ENCODE data around the gene SVEP1. TPM values are rescaled to one million over a fixed set of nuclear protein-coding genes. Genes with fewer than 3 reads are reported as not detected.

Gene SVEP1
- total and polyA plus RNA-seq, 2 of the 13 experiments (the other 11 are each of a cell fraction or from before 2014, with no cell fraction given): not detected

- no peak overlapping the region for H3K4me3 ChIP-seq (replicated peaks in 1 of 3; ENCODE audit: insufficient read depth in 1 of 3, low read depth in 2 of 3, low read length in 3 of 3)
- H3K9me3 ChIP-seq (ENCODE audit: low read length): no peaks in the 10 kb centered on the region
- in situ Hi-C loops (cut with HindIII; ENCODE audit: extremely low pct_ligation_motif_present, low pct_unique_long_range_greater_than_20kb) (no loop called here), intact Hi-C loops (cut with micrococcal nuclease; ENCODE audit: unreplicated experiment) (loop anchor here (1.0 kb wide), 1 partner anchor 157 kb away; no protein-coding TSS in a partner anchor)
- no peaks in the 10 kb centered on the region for H4K20me1 ChIP-seq (ENCODE audit: insufficient read depth, low read length)
- no peak overlapping the region for H3K27ac ChIP-seq (ENCODE audit: extremely low read length, insufficient read depth, low read length)
- BruUV-seq (replicated peaks): no TSS peak
- CTCF ChIA-PET (ENCODE audit: low intra/inter-chr PET ratio, low total read pairs): no interaction called here
- DNase-seq (ENCODE audit: low spot score) (peak; percentile 14), ATAC-seq (peak; percentile 88), FAIRE-seq (no peak)
- WGBS (ENCODE audit: low lambda C conversion rate): 37% methylated on average over 2 of the region's 2 CpGs
- no peak overlapping the region for H3K9ac ChIP-seq (ENCODE audit: insufficient read depth, low read depth, low read length)
- H3K79me2 ChIP-seq (ENCODE audit: insufficient read depth, low read length): no peaks in the 10 kb centered on the region
- POLR2A ChIA-PET: no interaction called here
- H3K4me2 ChIP-seq (ENCODE audit: low read depth, low read length): no peak overlapping the region
- H3K36me3 ChIP-seq (replicated peaks in 1 of 2; ENCODE audit: control insufficient read depth in 1 of 2, insufficient read depth in 2 of 2, low read length in 2 of 2): no peaks in the 10 kb centered on the region
- no peaks in the 10 kb centered on the region for H3K27me3 ChIP-seq (ENCODE audit: control insufficient read depth in 1 of 2, insufficient read depth in 2 of 2, low read length in 2 of 2)
- H2AFZ ChIP-seq (ENCODE audit: low read length): no peak overlapping the region
- TF ChIP-seq STAG1 (CRISPR knock-in tag; IDR thresholded peaks at IDR 0.05) (peak; percentile 57), TEAD3 (CRISPR knock-in tag; optimal IDR thresholded peaks at IDR 0.05; ENCODE audit: borderline replicate concordance) (peak; percentile 35), SMC3 (IDR thresholded peaks at IDR 0.05; ENCODE audit: low read length) (peak; percentile 26; the same call in 1 of the 2 replicates), TEAD2 (CRISPR knock-in tag; IDR thresholded peaks at IDR 0.05) (no peak), CTCF (CRISPR knock-in tag; IDR thresholded peaks at IDR 0.05) (peak; percentile 56), ETV6 (CRISPR knock-in tag; conservative IDR thresholded peaks at IDR 0.05) (no peak)
- no peaks in the 10 kb centered on the region for H3K4me1 ChIP-seq (ENCODE audit: insufficient read depth, low read length)
These were observed 239.2 kb downstream of the SVEP1 start for GRCh38 chr9:110340306-110340705.

GRCh38 chr9:110338143-110338542 lies 241.4 kb downstream of the SVEP1 start:
- Histone ChIP-seq H3K27ac (ENCODE audit: extremely low read length, insufficient read depth, low read length) (no peak overlapping the region), H3K27me3 (ENCODE audit: control insufficient read depth in 1 of 2, insufficient read depth in 2 of 2, low read length in 2 of 2) (no peaks in the 10 kb centered on the region), H3K9me3 (ENCODE audit: low read length) (no peaks in the 10 kb centered on the region), H2AFZ (ENCODE audit: low read length) (no peak overlapping the region), H3K4me2 (ENCODE audit: low read depth, low read length) (no peak overlapping the region), H3K79me2 (ENCODE audit: insufficient read depth, low read length) (no peaks in the 10 kb centered on the region), H3K9ac (ENCODE audit: insufficient read depth, low read depth, low read length) (no peak overlapping the region), H4K20me1 (ENCODE audit: insufficient read depth, low read length) (no peaks in the 10 kb centered on the region), H3K4me1 (ENCODE audit: insufficient read depth, low read length) (no peaks in the 10 kb centered on the region), H3K36me3 (replicated peaks in 1 of 2; ENCODE audit: control insufficient read depth in 1 of 2, insufficient read depth in 2 of 2, low read length in 2 of 2) (no peaks in the 10 kb centered on the region), H3K4me3 (replicated peaks in 1 of 3; ENCODE audit: insufficient read depth in 1 of 3, low read depth in 2 of 3, low read length in 3 of 3) (no peak overlapping the region)
- in situ Hi-C loops (cut with HindIII; ENCODE audit: extremely low pct_ligation_motif_present, low pct_unique_long_range_greater_than_20kb): no loop called here
- ATAC-seq: no peak
- ChIA-PET POLR2A (no interaction called here), CTCF (ENCODE audit: low intra/inter-chr PET ratio, low total read pairs) (no interaction called here)
- no TSS peak for BruUV-seq (replicated peaks)
- DNase-seq (ENCODE audit: low spot score): no peak
- WGBS (ENCODE audit: low lambda C conversion rate): 83% methylated on average over 1 of the region's 1 CpG
- FAIRE-seq: no peak
- intact Hi-C loops (cut with micrococcal nuclease; ENCODE audit: unreplicated experiment): no loop called here
- TF ChIP-seq ZFY (CRISPR knock-in tag; IDR thresholded peaks at IDR 0.05) (no peak), ZNF781 (CRISPR knock-in tag; IDR thresholded peaks at IDR 0.05; ENCODE audit: borderline replicate concordance, not compliant biosample characterization) (no peak), LRRFIP1 (CRISPR knock-in tag; conservative IDR thresholded peaks at IDR 0.05) (no peak), ZNF773 (CRISPR knock-in tag; IDR thresholded peaks at IDR 0.05; ENCODE audit: borderline replicate concordance) (no peak), MTF2 (CRISPR knock-in tag; IDR thresholded peaks at IDR 0.05; ENCODE audit: borderline replicate concordance) (no peak), PBX3 (CRISPR knock-in tag; IDR thresholded peaks at IDR 0.05; ENCODE audit: borderline replicate concordance) (no peak), DRAP1 (CRISPR knock-in tag; IDR thresholded peaks at IDR 0.05) (no peak), ERF (CRISPR knock-in tag; IDR thresholded peaks at IDR 0.05) (no peak)

All from HepG2 (cell line).